AG09309 (cell line): ENCODE data around the gene GPS1.

ENCODE experiments used
- DNase-seq: peaks from one replicate; pipeline ENCODE4 v3.0.0-alpha.2; 2010; ENCODE audit warnings: low read depth
- H3K4me3 ChIP-seq: 2 replicates; pipeline ENCODE4 v1.5.1; 2011; ENCODE audit warnings: mild to moderate bottlenecking, low read depth, low read length, moderate library complexity; ENCODE audit not compliant: control insufficient read depth
- TF ChIP-seq, protein P1 (sequence below): IDR thresholded peaks from 2 replicates; pipeline ENCODE4 v1.5.1; 2011; ENCODE audit warnings: mild to moderate bottlenecking, low read depth, low read length, inconsistent platforms; ENCODE audit not compliant: insufficient read depth, control insufficient read depth; ENCODE audit errors: missing control alignments

GPS1 gene

DNA sequence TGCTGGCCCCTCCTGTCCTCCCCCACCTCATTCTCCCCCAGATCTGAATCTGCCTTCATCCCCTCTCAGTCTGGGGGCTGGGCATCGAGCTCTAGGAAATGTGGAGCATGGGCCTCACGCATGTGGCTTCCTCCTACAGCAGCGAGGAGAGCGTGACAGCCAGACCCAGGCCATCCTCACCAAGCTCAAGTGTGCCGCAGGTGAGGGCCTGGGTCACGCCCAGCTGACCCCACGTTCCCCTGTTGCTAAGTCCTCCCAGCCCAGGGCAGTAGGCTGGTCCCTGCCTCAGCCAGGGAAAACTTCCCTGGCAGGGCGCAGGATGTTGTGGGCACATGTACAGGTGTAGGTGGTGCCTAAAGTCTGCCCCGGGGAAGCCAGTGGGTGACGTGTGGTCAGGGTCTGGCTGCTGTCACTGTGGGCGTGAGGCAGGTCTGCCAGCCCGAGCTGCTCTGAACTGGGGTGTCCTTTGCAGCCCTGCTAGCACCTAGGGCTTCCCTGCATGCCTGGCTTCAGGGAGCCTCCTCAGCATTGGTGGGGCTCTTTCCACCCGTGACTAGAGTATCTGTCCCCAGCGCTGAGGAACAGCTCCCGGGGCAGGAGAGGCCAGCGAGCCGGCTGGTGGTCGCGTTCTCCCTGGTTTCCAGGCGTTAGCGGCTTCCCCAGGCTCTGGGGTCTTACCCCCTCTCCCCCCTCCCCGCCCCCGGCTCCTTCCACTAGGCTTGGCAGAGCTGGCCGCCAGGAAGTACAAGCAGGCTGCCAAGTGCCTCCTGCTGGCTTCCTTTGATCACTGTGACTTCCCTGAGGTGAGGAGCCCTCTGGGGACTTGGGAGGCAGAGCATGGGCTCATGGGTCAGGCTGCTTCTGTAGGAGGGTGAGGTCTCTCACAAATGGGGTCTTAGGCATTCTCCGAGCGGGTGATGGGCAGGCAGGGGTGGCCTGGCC, 3.6 kb downstream of the GPS1 start:
- TF ChIP-seq, protein P1, sequence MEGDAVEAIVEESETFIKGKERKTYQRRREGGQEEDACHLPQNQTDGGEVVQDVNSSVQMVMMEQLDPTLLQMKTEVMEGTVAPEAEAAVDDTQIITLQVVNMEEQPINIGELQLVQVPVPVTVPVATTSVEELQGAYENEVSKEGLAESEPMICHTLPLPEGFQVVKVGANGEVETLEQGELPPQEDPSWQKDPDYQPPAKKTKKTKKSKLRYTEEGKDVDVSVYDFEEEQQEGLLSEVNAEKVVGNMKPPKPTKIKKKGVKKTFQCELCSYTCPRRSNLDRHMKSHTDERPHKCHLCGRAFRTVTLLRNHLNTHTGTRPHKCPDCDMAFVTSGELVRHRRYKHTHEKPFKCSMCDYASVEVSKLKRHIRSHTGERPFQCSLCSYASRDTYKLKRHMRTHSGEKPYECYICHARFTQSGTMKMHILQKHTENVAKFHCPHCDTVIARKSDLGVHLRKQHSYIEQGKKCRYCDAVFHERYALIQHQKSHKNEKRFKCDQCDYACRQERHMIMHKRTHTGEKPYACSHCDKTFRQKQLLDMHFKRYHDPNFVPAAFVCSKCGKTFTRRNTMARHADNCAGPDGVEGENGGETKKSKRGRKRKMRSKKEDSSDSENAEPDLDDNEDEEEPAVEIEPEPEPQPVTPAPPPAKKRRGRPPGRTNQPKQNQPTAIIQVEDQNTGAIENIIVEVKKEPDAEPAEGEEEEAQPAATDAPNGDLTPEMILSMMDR, result no peak
- DNase-seq, result no peak
- H3K4me3 ChIP-seq, result no peak overlapping the region

DNA sequence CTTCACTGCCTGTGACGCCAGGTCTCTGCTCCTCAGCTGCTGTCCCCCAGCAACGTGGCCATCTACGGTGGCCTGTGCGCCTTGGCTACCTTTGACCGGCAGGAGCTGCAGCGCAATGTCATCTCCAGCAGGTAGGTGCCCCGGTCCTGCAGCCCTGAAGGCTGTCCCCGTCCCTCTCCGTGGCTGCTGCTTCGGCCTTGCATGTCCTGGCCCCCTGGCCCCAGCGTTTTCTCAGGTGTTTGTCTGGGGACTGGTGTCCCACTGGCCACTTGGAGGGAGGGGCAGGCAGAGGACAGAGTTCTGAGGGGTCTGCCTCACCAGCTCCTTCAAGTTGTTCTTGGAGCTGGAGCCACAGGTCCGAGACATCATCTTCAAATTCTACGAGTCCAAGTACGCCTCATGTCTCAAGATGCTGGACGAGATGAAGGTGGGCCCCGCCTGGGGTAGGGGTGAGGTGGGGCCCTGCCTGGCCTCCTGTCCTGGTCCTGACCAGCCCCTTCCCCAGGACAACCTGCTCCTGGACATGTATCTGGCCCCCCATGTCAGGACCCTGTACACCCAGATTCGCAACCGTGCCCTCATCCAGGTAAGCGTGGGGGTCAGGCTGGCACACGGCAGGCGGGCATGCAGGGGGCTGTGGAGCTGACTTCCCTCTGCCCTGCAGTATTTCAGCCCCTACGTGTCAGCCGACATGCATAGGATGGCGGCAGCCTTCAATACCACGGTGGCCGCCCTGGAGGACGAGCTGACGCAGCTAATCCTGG, 4.4 kb downstream of the GPS1 start:
- TF ChIP-seq, protein P1, result no peak
- no peak overlapping the region for H3K4me3 ChIP-seq
- DNase-seq, result no peak

DNA sequence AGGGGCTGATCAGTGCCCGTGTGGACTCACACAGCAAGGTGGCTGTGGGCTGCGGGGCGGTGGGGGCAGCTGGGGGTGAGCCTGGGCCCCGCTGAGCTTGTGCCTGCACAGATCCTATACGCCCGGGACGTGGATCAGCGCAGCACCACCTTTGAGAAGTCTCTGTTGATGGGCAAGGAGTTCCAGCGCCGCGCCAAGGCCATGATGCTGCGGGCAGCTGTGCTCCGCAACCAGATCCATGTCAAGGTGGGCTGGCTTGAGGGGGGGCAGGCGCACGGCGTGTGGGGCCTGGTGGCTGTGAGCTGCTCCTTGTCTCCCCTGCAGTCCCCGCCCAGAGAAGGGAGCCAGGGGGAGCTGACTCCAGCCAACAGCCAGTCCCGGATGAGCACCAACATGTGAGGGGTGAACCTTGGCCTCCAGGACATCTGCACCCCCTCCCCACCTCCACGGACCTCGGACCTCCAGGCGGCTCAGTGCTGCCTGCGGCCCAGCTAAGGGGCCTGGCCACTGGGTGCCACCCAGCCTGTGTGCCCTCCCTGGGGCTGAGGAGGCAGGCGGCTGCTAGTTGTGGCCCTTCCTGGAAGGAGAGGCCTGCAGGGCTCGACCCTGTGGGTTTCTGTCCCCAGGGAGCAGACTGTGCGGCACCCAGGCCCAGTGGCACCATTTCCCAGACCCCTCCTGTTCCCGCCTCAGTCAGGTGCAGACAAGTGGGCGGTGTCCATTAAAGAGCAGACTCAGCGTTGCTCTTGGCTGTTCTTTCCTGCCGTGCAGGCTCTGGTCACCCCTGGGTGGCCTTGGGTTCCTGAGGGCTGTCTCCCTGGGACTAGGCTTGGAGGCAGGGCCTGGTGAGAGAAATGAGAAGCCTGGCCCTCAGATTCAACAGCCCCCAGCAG, 5.3 kb downstream of the GPS1 start:
- TF ChIP-seq, protein P1, result no peak
- no peak for DNase-seq
- no peak overlapping the region for H3K4me3 ChIP-seq

DNA sequence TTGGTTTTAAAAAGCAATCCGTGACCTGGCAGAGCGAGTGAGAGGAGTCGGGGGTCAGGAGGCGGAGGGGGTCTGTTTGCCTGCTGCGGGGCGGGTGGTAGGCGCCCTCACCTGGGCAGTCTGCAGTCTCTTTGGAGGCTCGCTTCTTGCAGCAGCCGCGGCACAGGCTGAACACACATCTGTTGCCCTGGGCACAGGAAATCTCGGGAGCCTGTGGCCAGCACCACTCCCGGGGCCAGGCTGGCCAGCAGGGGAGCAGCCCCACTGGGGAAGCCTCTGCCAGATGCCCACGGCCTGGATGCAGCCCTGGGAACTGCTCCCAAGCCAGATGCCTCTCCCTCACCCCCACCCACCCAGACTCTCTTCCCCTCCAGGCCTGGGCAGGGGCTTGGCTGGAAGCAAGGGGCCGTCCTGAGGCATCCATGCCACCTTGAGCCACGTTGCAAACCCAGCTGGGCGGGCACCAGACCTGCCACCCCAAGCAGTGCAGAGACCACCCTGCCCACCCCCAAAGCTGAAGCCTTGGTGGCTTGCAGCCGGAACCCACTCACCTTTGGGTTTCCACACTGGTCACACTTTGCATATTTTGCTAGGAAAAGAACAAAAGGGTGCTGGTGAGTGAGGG, 6.6 kb downstream of the GPS1 start:
- TF ChIP-seq, protein P1, result no peak
- no peak for DNase-seq
- no peak overlapping the region for H3K4me3 ChIP-seq

DNA sequence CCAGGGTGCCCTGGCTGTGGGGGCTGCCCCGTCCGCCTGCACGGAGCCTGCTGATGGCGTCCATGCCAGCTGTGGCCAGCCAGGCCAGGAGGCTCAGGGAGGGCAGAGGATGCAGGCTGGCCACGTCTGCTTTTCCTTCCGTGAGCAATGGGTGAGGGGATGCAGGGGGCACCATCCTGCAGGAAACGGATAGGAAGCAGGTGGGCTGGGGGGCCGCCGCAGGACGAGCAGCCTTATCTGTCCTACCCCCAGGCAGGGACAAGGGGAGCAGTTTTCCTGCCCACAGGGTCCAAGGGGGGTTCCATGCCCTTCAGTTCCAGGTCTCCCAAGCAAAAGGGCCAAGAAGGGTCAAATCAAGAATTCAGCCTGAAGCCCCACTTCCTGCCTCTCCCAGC, 7.2 kb downstream of the GPS1 start:
- TF ChIP-seq, protein P1, result no peak
- no peak for DNase-seq
- H3K4me3 ChIP-seq, result no peak overlapping the region
